IMR-90 (cell line): ENCODE data around the gene SH3RF3. TPM values are rescaled to one million over a fixed set of nuclear protein-coding genes. Genes with fewer than 3 reads are reported as not detected.

Experiments used
- ATAC-seq: fragments of 200-7000 bp; cut with Tn5 transposase; 2 replicates; pipeline ENCODE4 v1.9.1; 2020; ENCODE audit warnings: low read depth, mild to moderate bottlenecking, moderate library complexity
- BruUV-seq: library from RNA; stranded (reverse); fragments of 400-500 nt; replicated peaks from 2 replicates; lab custom pipeline; 2021; lab: Mats Ljungman, UMichigan
- CTCF ChIA-PET: fragments of 300-600 bp; formaldehyde crosslinking; extraction: SDS; loops from one replicate; lab custom pipeline; 2021; ENCODE audit warnings: antibody characterized with exemption; lab: Yijun Ruan, JAX
- POLR2A ChIA-PET: fragments of 300-600 bp; sonication (Branson Sonifier 250); formaldehyde crosslinking; loops from one replicate; lab custom pipeline; 2022; ENCODE audit warnings: antibody characterized with exemption; ENCODE audit not compliant: unreplicated experiment; lab: Charles Lee
- DNase-seq: peaks from one replicate; pipeline ENCODE4 v3.0.0; 2013
- H2AFZ ChIP-seq: replicated peaks from 2 replicates; pipeline ENCODE3; 2013; ENCODE audit warnings: low read length, mild to moderate bottlenecking; ENCODE audit not compliant: poor library complexity
- H2AK5ac ChIP-seq: 2 replicates; pipeline ENCODE4 v1.6.1; 2013; ENCODE audit warnings: low read depth, low read length, inconsistent platforms
- H2AK9ac ChIP-seq: replicated peaks from 2 replicates; pipeline ENCODE3; 2013; ENCODE audit warnings: mild to moderate bottlenecking, low read depth, low read length, moderate library complexity; ENCODE audit not compliant: poor library complexity
- H2BK120ac ChIP-seq: 2 replicates; pipeline ENCODE4 v1.6.1; 2013; ENCODE audit warnings: low read depth, low read length, inconsistent platforms
- H2BK15ac ChIP-seq: 3 replicates; pipeline ENCODE4 v1.6.1; 2013; ENCODE audit warnings: low read depth, low read length, inconsistent platforms
- H2BK20ac ChIP-seq: 2 replicates; pipeline ENCODE4 v1.6.1; 2013; ENCODE audit warnings: low read depth, mild to moderate bottlenecking, inconsistent platforms, low read length, moderate library complexity
- H2BK5ac ChIP-seq: 2 replicates; pipeline ENCODE4 v1.6.1; 2013; ENCODE audit warnings: mild to moderate bottlenecking, low read depth, low read length, inconsistent platforms; ENCODE audit not compliant: poor library complexity, severe bottlenecking
- H3K14ac ChIP-seq: replicated peaks from 2 replicates; pipeline ENCODE4 v1.6.1; 2013; ENCODE audit warnings: low read depth, low read length, inconsistent platforms
- H3K18ac ChIP-seq: 2 replicates; pipeline ENCODE4 v1.6.1; 2013; ENCODE audit warnings: low read depth, low read length, control low read depth
- H3K23ac ChIP-seq: 2 replicates; pipeline ENCODE4 v1.6.1; 2013; ENCODE audit warnings: low read depth, low read length, inconsistent platforms
- H3K27ac ChIP-seq: 2 replicates; pipeline ENCODE4 v1.5.1; 2013; ENCODE audit warnings: mild to moderate bottlenecking, control low read depth, low read length; ENCODE audit not compliant: insufficient read depth
- H3K27me3 ChIP-seq: 2 replicates; pipeline ENCODE4 v1.6.1; 2013; ENCODE audit warnings: low read length; ENCODE audit not compliant: control insufficient read depth, insufficient read depth
- H3K36me3 ChIP-seq: 2 replicates; pipeline ENCODE4 v1.6.1; 2013; ENCODE audit warnings: low read length, mixed read lengths; ENCODE audit not compliant: control insufficient read depth, insufficient read depth
- H3K4ac ChIP-seq: 2 replicates; pipeline ENCODE4 v1.6.1; 2013; ENCODE audit warnings: low read depth, low read length, inconsistent platforms
- H3K4me1 ChIP-seq: 2 replicates; pipeline ENCODE4 v1.6.1; 2013; ENCODE audit warnings: low read length, mixed read lengths; ENCODE audit not compliant: control insufficient read depth, insufficient read depth
- H3K4me2 ChIP-seq: 2 replicates; pipeline ENCODE4 v1.6.1; 2013; ENCODE audit warnings: low read depth, mild to moderate bottlenecking, control low read depth, low read length, moderate library complexity
- H3K4me3 ChIP-seq: 2 replicates; pipeline ENCODE4 v1.5.1; 2013; ENCODE audit warnings: low read depth, mild to moderate bottlenecking, control low read depth, low read length, moderate library complexity; ENCODE audit not compliant: insufficient read depth
- H3K56ac ChIP-seq: 2 replicates; pipeline ENCODE4 v1.6.1; 2013; ENCODE audit warnings: low read length, inconsistent platforms; ENCODE audit not compliant: insufficient read depth; ENCODE audit errors: extremely low read depth
- H3K79me1 ChIP-seq, 2 experiments: 2 replicates each; pipeline ENCODE4 v1.6.1; 2013; ENCODE audit warnings: low read length in 2 of 2, inconsistent platforms in 1 of 2, low read depth in 1 of 2
- H3K9ac ChIP-seq: 2 replicates; pipeline ENCODE4 v1.6.1; 2013; ENCODE audit warnings: low read depth, low read length, control low read depth
- H3K9me1 ChIP-seq: 2 replicates; pipeline ENCODE4 v1.6.1; 2013; ENCODE audit warnings: low read length, inconsistent platforms; ENCODE audit not compliant: insufficient read depth
- H3K9me3 ChIP-seq: 2 replicates; pipeline ENCODE4 v1.6.1; 2013; ENCODE audit warnings: low read length; ENCODE audit not compliant: control insufficient read depth, insufficient read depth
- H4K20me1 ChIP-seq: 2 replicates; pipeline ENCODE4 v1.6.1; 2013; ENCODE audit warnings: low read length, inconsistent platforms; ENCODE audit not compliant: insufficient read depth
- H4K5ac ChIP-seq: 2 replicates; pipeline ENCODE4 v1.6.1; 2013; ENCODE audit warnings: mild to moderate bottlenecking, low read depth, low read length, control low read depth
- H4K8ac ChIP-seq, 2 experiments: 2 replicates each; pipeline ENCODE4 v1.6.1; 2013; ENCODE audit warnings: low read depth in 2 of 2, low read length in 2 of 2, control low read depth in 1 of 2, inconsistent platforms in 1 of 2
- H4K91ac ChIP-seq: 2 replicates; pipeline ENCODE4 v1.6.1; 2013; ENCODE audit warnings: low read depth, low read length, inconsistent platforms; ENCODE audit not compliant: insufficient read depth
- BHLHE40 ChIP-seq: fragments of 150-350 bp; IDR thresholded peaks from 2 replicates; pipeline ENCODE4 v1.6.1; 2016; ENCODE audit warnings: mild to moderate bottlenecking, low read depth, low read length
- CEBPB ChIP-seq: IDR thresholded peaks from 2 replicates; pipeline ENCODE4 v1.6.1; 2012; ENCODE audit warnings: low read depth, low read length, improper control_type of control experiment
- CHD1 ChIP-seq: IDR thresholded peaks from 2 replicates; pipeline ENCODE4 v1.6.1; 2012; ENCODE audit warnings: low read depth, low read length, improper control_type of control experiment
- FOS ChIP-seq: fragments of 150-350 bp; IDR thresholded peaks from 2 replicates; pipeline ENCODE4 v1.6.1; 2016; ENCODE audit warnings: low read depth, low read length
- MAFK ChIP-seq: IDR thresholded peaks from 2 replicates; pipeline ENCODE4 v1.6.1; 2012; ENCODE audit warnings: low read depth, low read length, improper control_type of control experiment
- MAZ ChIP-seq: IDR thresholded peaks from 2 replicates; pipeline ENCODE4 v1.6.1; 2012; ENCODE audit warnings: low read depth, mild to moderate bottlenecking, low read length, improper control_type of control experiment, moderate library complexity, borderline replicate concordance
- MXI1 ChIP-seq: IDR thresholded peaks from 2 replicates; pipeline ENCODE4 v1.6.1; 2012; ENCODE audit warnings: low read depth, mild to moderate bottlenecking, low read length, moderate library complexity, borderline replicate concordance
- NFE2L2 ChIP-seq: fragments of 150-350 bp; IDR thresholded peaks from 2 replicates; pipeline ENCODE4 v1.6.1; 2016; ENCODE audit warnings: low read depth, mild to moderate bottlenecking, low read length
- POLR2A ChIP-seq: IDR thresholded peaks from 2 replicates; pipeline ENCODE4 v1.6.1; 2012; ENCODE audit warnings: mild to moderate bottlenecking, low read depth, low read length
- RAD21 ChIP-seq: IDR thresholded peaks from 2 replicates; pipeline ENCODE4 v1.6.1; 2012; ENCODE audit warnings: low read length, improper control_type of control experiment
- RCOR1 ChIP-seq: IDR thresholded peaks from 2 replicates; pipeline ENCODE4 v1.6.1; 2012; ENCODE audit warnings: mild to moderate bottlenecking, low read length, improper control_type of control experiment; ENCODE audit not compliant: insufficient replicate concordance
- SMC3 ChIP-seq: fragments of 150-350 bp; IDR thresholded peaks from 2 replicates; pipeline ENCODE4 v1.6.1; 2016; ENCODE audit warnings: low read depth, mild to moderate bottlenecking, antibody characterized with exemption, low read length, moderate library complexity
- WGBS, 2 experiments: methylation state at CpG; one replicate each; pipeline versions ENCODE4 v1.1.5 to v1.1.7; 2013; ENCODE audit warnings: missing lambda C conversion rate in 2 of 2; ENCODE audit not compliant: insufficient read length in 1 of 2; ENCODE audit errors: extremely low coverage in 2 of 2; 5-methylcytosine and 5-hydroxymethylcytosine counted together
- dilution Hi-C: fragments of 300-500 bp; cut with HindIII; formaldehyde crosslinking; loops from one replicate; pipeline ENCODE4 v1.14.3; 2018; ENCODE audit warnings: low sequenced_read_pairs; ENCODE audit not compliant: unreplicated experiment
- in situ Hi-C: fragments of 300-500 bp; cut with MboI; formaldehyde crosslinking; loops from 3 replicates; pipeline ENCODE4 v1.14.3; 2019; ENCODE audit warnings: low sequenced_read_pairs, inconsistent platforms, mixed read lengths
- intact Hi-C: fragments of 100-400 bp; cut with micrococcal nuclease; formaldehyde crosslinking; loops from 2 replicates; pipeline ENCODE4 v1.10.0; 2022
- polyA plus RNA-seq, 3 experiments: library from polyadenylated mRNA; depleted of rRNA; stranded (reverse); fragments of >200 nt; gene quantifications; 2 replicates each; pipeline ENCODE4 v1.2.3, GENCODE V29; 2012; ENCODE audit warnings: low replicate concordance in 1 of 3
- total RNA-seq: library from RNA; depleted of rRNA; stranded (reverse); fragments of >200 nt; gene quantifications from 2 replicates; pipeline ENCODE4 v1.2.3, GENCODE V29; 2012
- TF ChIP-seq, protein P1 (sequence below): conservative IDR thresholded peaks from 2 replicates; pipeline ENCODE4 v1.5.1; 2012; ENCODE audit warnings: mild to moderate bottlenecking, low read depth, low read length, improper control_type of control experiment
- TF ChIP-seq, protein P2 (sequence below): fragments of 150-350 bp; IDR thresholded peaks from 2 replicates; pipeline ENCODE4 v1.6.1; 2017; ENCODE audit warnings: mild to moderate bottlenecking, antibody characterized with exemption, low read length, low read depth

Gene SH3RF3
- total and polyA plus RNA-seq, 2 of the 4 experiments (the other 2 are of a cell fraction): 3.4 to 5.3 TPM

DNA sequence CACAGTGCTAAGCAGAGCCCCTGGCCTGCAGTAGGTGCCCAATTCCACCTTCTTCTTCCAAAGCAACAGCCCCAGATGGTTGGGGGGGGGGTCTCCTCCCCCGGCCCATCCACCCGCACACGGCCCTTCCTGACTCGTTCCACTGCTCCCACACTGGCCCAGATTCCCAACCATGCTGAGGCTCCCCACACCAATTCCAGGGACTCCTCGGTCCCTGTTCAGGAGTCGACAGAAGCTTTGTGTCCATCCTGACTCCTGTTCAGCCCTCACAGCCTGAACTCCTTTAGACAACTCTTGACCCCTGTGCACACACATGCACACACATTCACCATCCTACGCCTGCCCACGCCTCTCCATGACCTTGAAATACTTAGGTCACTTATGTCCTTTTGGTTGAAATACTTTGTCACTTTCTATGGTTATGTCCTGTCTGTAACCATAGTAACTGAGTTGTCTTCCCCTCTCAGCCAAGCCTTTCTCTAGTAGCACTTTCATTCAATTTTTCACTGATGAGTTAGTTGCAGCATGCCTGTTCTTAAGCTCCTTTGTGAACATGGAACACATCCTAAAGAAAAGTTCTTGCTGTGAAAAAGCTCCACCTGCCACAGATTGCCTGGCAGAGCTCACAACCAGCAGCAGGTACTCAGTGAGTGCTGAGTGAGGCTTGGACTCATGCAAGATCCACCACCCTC is 258.9 kb downstream of the SH3RF3 start:
- Histone ChIP-seq H3K9ac (no peak overlapping the region), H3K79me1 (peaks cover 22 to 78% of the 10 kb centered on the region in 2 experiments), H2BK5ac (no peak overlapping the region), H3K9me3 (no peaks in the 10 kb centered on the region), H2AK9ac (no peak overlapping the region), H3K23ac (no peak overlapping the region), H2BK20ac (no peak overlapping the region), H4K5ac (no peak overlapping the region), H3K14ac (no peak overlapping the region), H2BK120ac (no peak overlapping the region), H2BK15ac (no peak overlapping the region), H3K4me3 (no peak overlapping the region), H3K4me2 (no peak overlapping the region), H2AK5ac (no peak overlapping the region), H2AFZ (no peak overlapping the region), H4K91ac (no peak overlapping the region), H3K27me3 (no peaks in the 10 kb centered on the region), H3K4ac (no peak overlapping the region), H3K27ac (no peak overlapping the region), H3K4me1 (peaks cover 12% of the 10 kb centered on the region), H4K8ac (no peak overlapping the region), H3K18ac (no peak overlapping the region), H3K56ac (no peak overlapping the region), H3K9me1 (peaks cover 21% of the 10 kb centered on the region), H3K36me3 (peaks cover 4% of the 10 kb centered on the region; the same call in 1 of the 2 replicates), H4K20me1 (peaks cover 35% of the 10 kb centered on the region)
- ChIA-PET POLR2A (no interaction called here), CTCF (interaction anchor here (0.6 kb wide), 1 partner anchor 89 kb away, joined by 3 read pairs; no protein-coding TSS in a partner anchor)
- TF ChIP-seq RAD21: no peak
- no peak for TF ChIP-seq RCOR1
- no peak for TF ChIP-seq MXI1
- TF ChIP-seq POLR2A: no peak
- no peak for TF ChIP-seq BHLHE40
- TF ChIP-seq CEBPB: no peak
- TF ChIP-seq, protein P1, sequence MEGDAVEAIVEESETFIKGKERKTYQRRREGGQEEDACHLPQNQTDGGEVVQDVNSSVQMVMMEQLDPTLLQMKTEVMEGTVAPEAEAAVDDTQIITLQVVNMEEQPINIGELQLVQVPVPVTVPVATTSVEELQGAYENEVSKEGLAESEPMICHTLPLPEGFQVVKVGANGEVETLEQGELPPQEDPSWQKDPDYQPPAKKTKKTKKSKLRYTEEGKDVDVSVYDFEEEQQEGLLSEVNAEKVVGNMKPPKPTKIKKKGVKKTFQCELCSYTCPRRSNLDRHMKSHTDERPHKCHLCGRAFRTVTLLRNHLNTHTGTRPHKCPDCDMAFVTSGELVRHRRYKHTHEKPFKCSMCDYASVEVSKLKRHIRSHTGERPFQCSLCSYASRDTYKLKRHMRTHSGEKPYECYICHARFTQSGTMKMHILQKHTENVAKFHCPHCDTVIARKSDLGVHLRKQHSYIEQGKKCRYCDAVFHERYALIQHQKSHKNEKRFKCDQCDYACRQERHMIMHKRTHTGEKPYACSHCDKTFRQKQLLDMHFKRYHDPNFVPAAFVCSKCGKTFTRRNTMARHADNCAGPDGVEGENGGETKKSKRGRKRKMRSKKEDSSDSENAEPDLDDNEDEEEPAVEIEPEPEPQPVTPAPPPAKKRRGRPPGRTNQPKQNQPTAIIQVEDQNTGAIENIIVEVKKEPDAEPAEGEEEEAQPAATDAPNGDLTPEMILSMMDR: no peak
- TF ChIP-seq SMC3: no peak
- TF ChIP-seq, protein P2, sequence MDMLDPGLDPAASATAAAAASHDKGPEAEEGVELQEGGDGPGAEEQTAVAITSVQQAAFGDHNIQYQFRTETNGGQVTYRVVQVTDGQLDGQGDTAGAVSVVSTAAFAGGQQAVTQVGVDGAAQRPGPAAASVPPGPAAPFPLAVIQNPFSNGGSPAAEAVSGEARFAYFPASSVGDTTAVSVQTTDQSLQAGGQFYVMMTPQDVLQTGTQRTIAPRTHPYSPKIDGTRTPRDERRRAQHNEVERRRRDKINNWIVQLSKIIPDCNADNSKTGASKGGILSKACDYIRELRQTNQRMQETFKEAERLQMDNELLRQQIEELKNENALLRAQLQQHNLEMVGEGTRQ: no peak
- TF ChIP-seq MAFK: no peak
- TF ChIP-seq CHD1: no peak
- TF ChIP-seq NFE2L2: no peak
- no peak for TF ChIP-seq FOS
- no peak for TF ChIP-seq MAZ
- DNase-seq (no peak), ATAC-seq (no peak)
- in situ Hi-C loops: no loop called here
- dilution Hi-C loops: no loop called here
- BruUV-seq: no TSS peak
- WGBS, 2 experiments: 86% methylated on average over 5 of the region's 8 CpGs; no CpG with 5 or more reads in 1 of the 2 experiments
- intact Hi-C loops: loop anchor here (5.0 kb wide), 1 partner anchor 51 kb away; no protein-coding TSS in a partner anchor
